ENCODE results near the gene FIGNL1. TPM values are rescaled to one million over a fixed set of nuclear protein-coding genes. Genes with fewer than 3 reads are reported as not detected.

The FIGNL1 gene
- polyA plus RNA-seq, 3 donors: 0.55 to 2.4 (median 1.8) TPM

GRCh38 chr7:50404392-50404791, 45.8 kb downstream of the FIGNL1 start:
- H2AFZ ChIP-seq (ENCODE audit: insufficient read depth, low read depth, low read length, poor library complexity, severe bottlenecking): no peak overlapping the region
- H3K79me2 ChIP-seq (ENCODE audit: insufficient read depth, low read length): peaks cover 42% of the 10 kb centered on the region
- H3K4me2 ChIP-seq (replicated peaks; ENCODE audit: extremely low read depth, low read length, poor library complexity, severe bottlenecking): no peak overlapping the region
- H3K27ac Mint-ChIP-seq: peak overlapping the region; percentile 38 to 88 (median 75)
- no peak overlapping the region for H3K4me3 ChIP-seq (replicated peaks in 1 of 3; ENCODE audit: low read depth in 2 of 3, low read length in 3 of 3)
- intact Hi-C loops (cut with micrococcal nuclease): no loop called here
- no peaks in the 10 kb centered on the region for H3K9me3 ChIP-seq (replicated peaks in 1 of 2; ENCODE audit: control insufficient read depth in 1 of 2, insufficient read depth in 1 of 2, low read length in 2 of 2)
- peak overlapping the region; percentile 39 to 81 for H3K27ac ChIP-seq (ENCODE audit: low read depth in 1 of 2, low read length in 2 of 2)
- peak; percentile 29 for TF ChIP-seq CTCF (IDR thresholded peaks at IDR 0.05)
- H3K4me1 ChIP-seq (ENCODE audit: control insufficient read depth in 1 of 2, insufficient read depth in 2 of 2, low read length in 2 of 2): peaks cover 55 to 57% of the 10 kb centered on the region in 2 donors
- no peak overlapping the region for H3K4me3 Mint-ChIP-seq
- H3K9me3 Mint-ChIP-seq: no peaks in the 10 kb centered on the region
- H3K36me3 ChIP-seq (replicated peaks in 1 of 2; ENCODE audit: control insufficient read depth in 1 of 2, insufficient read depth in 2 of 2, low read length in 2 of 2): peaks cover 43 to 53% of the 10 kb centered on the region in 2 donors
- peaks cover 27% of the 10 kb centered on the region for H4K20me1 ChIP-seq (ENCODE audit: insufficient read depth, low read length)
- peaks cover 68% of the 10 kb centered on the region for H3K4me1 Mint-ChIP-seq
- no peak for DNase-seq
- no CpG with 5 or more reads among the region's 7 CpGs for WGBS (ENCODE audit: insufficient coverage)
- no peaks in the 10 kb centered on the region for H3K27me3 ChIP-seq (ENCODE audit: control insufficient read depth in 2 of 2, insufficient read depth in 2 of 2, low read length in 2 of 2)
- peaks cover 0 to 2% (median 0%) of the 10 kb centered on the region in 3 donors for H3K27me3 Mint-ChIP-seq (ENCODE audit: low read depth in 3 of 3)
- H3K9ac ChIP-seq (ENCODE audit: insufficient read depth, low read length, poor library complexity, severe bottlenecking): no peak overlapping the region
- H3K36me3 Mint-ChIP-seq: peaks cover 56 to 69% of the 10 kb centered on the region in 2 donors

GRCh38 chr7:50400114-50400513, 50.0 kb downstream of the FIGNL1 start:
- Mint-ChIP-seq H3K4me1 (peaks cover 43% of the 10 kb centered on the region), H3K9me3 (no peaks in the 10 kb centered on the region), H3K4me3 (no peak overlapping the region), H3K27me3 (ENCODE audit: low read depth in 3 of 3) (no peaks in the 10 kb centered on the region), H3K36me3 (peaks cover 72 to 91% of the 10 kb centered on the region in 2 donors), H3K27ac (peak overlapping the region in 2 of 7 donors; percentile 30 to 31)
- DNase-seq: no peak
- H3K4me2 ChIP-seq (replicated peaks; ENCODE audit: extremely low read depth, low read length, poor library complexity, severe bottlenecking): no peak overlapping the region
- H4K20me1 ChIP-seq (ENCODE audit: insufficient read depth, low read length): peaks cover 63% of the 10 kb centered on the region
- peaks cover 16 to 24% of the 10 kb centered on the region in 2 donors for H3K4me1 ChIP-seq (ENCODE audit: control insufficient read depth in 1 of 2, insufficient read depth in 2 of 2, low read length in 2 of 2)
- no peak overlapping the region for H3K4me3 ChIP-seq (replicated peaks in 1 of 3; ENCODE audit: low read depth in 2 of 3, low read length in 3 of 3)
- intact Hi-C loops (cut with micrococcal nuclease): no loop called here
- no peak overlapping the region for H3K27ac ChIP-seq (ENCODE audit: low read depth in 1 of 2, low read length in 2 of 2)
- H2AFZ ChIP-seq (ENCODE audit: insufficient read depth, low read depth, low read length, poor library complexity, severe bottlenecking): no peak overlapping the region
- H3K9ac ChIP-seq (ENCODE audit: insufficient read depth, low read length, poor library complexity, severe bottlenecking): no peak overlapping the region
- H3K9me3 ChIP-seq (replicated peaks in 1 of 2; ENCODE audit: control insufficient read depth in 1 of 2, insufficient read depth in 1 of 2, low read length in 2 of 2): no peaks in the 10 kb centered on the region
- TF ChIP-seq CTCF (IDR thresholded peaks at IDR 0.05): no peak
- 98% methylated on average over 41 of the region's 41 CpGs for WGBS (ENCODE audit: insufficient coverage)
- H3K79me2 ChIP-seq (ENCODE audit: insufficient read depth, low read length): peaks cover 79% of the 10 kb centered on the region
- peaks cover 69 to 86% of the 10 kb centered on the region in 2 donors for H3K36me3 ChIP-seq (replicated peaks in 1 of 2; ENCODE audit: control insufficient read depth in 1 of 2, insufficient read depth in 2 of 2, low read length in 2 of 2)
- no peaks in the 10 kb centered on the region for H3K27me3 ChIP-seq (ENCODE audit: control insufficient read depth in 2 of 2, insufficient read depth in 2 of 2, low read length in 2 of 2)
